Lung (tissue), 12 donors: ENCODE measurements around the gene RNF13. TPM values are rescaled to one million over a fixed set of nuclear protein-coding genes. Genes with fewer than 3 reads are reported as not detected.

ENCODE experiments used
- ATAC-seq: fragments of 200-7000 bp; cut with Tn5 transposase; one replicate; pipeline ENCODE4 v1.9.1; 2020; ENCODE audit warnings: moderate number of reproducible peaks; ENCODE audit not compliant: insufficient read depth, low FRiP score
- DNase-seq, 3 donors: peaks; one replicate each; pipeline ENCODE4 v3.0.0-alpha.2; 2013 to 2017
- H3K27ac ChIP-seq, 2 donors: one replicate each; pipeline ENCODE4 v1.5.1; 2013; ENCODE audit warnings: mild to moderate bottlenecking in 2 of 2, moderate library complexity in 2 of 2, control low read depth in 1 of 2, inconsistent platforms in 1 of 2, low read depth in 1 of 2, low read length in 1 of 2
- H3K27me3 ChIP-seq, 3 donors: one replicate each; pipeline ENCODE4 v1.5.1; 2013; ENCODE audit warnings: low read length in 2 of 3; ENCODE audit not compliant: control insufficient read depth in 3 of 3, insufficient read depth in 3 of 3
- H3K36me3 ChIP-seq, 4 donors: one replicate each; pipeline ENCODE4 v1.5.1; 2013; ENCODE audit warnings: low read length in 4 of 4, mild to moderate bottlenecking in 1 of 4, moderate library complexity in 1 of 4; ENCODE audit not compliant: control insufficient read depth in 4 of 4, insufficient read depth in 4 of 4
- H3K4me1 ChIP-seq, 5 donors: one replicate each; pipeline ENCODE4 v1.5.1; 2013; ENCODE audit warnings: low read length in 5 of 5, mild to moderate bottlenecking in 2 of 5, moderate library complexity in 1 of 5; ENCODE audit not compliant: control insufficient read depth in 5 of 5, insufficient read depth in 5 of 5
- H3K4me3 ChIP-seq: one replicate; pipeline ENCODE4 v1.5.1; 2013; ENCODE audit warnings: mild to moderate bottlenecking, control low read depth, moderate library complexity
- H3K9ac ChIP-seq, 2 donors: one replicate each; pipeline ENCODE4 v1.5.1; 2013; ENCODE audit warnings: low read length in 2 of 2, control low read depth in 1 of 2; ENCODE audit not compliant: insufficient read depth in 1 of 2
- H3K9me3 ChIP-seq, 4 donors: one replicate each; pipeline ENCODE4 v1.5.1; 2013; ENCODE audit warnings: low read length in 3 of 4, mild to moderate bottlenecking in 1 of 4, moderate library complexity in 1 of 4; ENCODE audit not compliant: control insufficient read depth in 4 of 4, insufficient read depth in 3 of 4
- CTCF ChIP-seq: IDR thresholded peaks from 2 replicates; pipeline ENCODE4 v1.5.1; 2012; ENCODE audit warnings: mild to moderate bottlenecking; ENCODE audit errors: control extremely low read depth, extremely low read depth
- WGBS, 2 donors: extraction: QIAGEN DNeasy Blood & Tissue Kit; methylation state at CpG; one replicate each; pipeline ENCODE4 v1.1.7; 2013; 5-methylcytosine and 5-hydroxymethylcytosine counted together
- polyA plus RNA-seq, 2 donors: library from polyadenylated mRNA; stranded (reverse); fragments of 200-250 nt; gene quantifications; one replicate each; pipeline ENCODE4 v1.2.1, GENCODE V29; 2013
- total RNA-seq, 2 donors: library from RNA; depleted of rRNA in 1 of 2; stranded (reverse); fragments of >200 nt in 1 of 2; gene quantifications; one replicate each; pipeline ENCODE4 v1.2.1, GENCODE V29; 2014 to 2021
- donor health status: control.
- donor health status: control.
- donor health status: Bipolar disorder and iron deficiency.
- donor health status: healthy.
- donor health status: DM: yes; HTN: yes; CAD: no.

The RNF13 gene
- total and polyA plus RNA-seq, 4 donors, result 56.2 to 170 (median 96.7) TPM

GRCh38 chr3:149955449-149955848, 142.4 kb downstream of the RNF13 start:
- no peak overlapping the region for H3K27ac ChIP-seq
- no peaks in the 10 kb centered on the region for H3K27me3 ChIP-seq
- H3K4me1 ChIP-seq, result peaks cover 0 to 6% (median 0%) of the 10 kb centered on the region in 5 donors
- no peak for TF ChIP-seq CTCF
- H3K36me3 ChIP-seq, result peaks cover 0 to 10% (median under 1%) of the 10 kb centered on the region in 4 donors
- no peaks in the 10 kb centered on the region for H3K9me3 ChIP-seq
- WGBS, 2 donors, result 92% methylated on average over 2 of the region's 2 CpGs
- H3K4me3 ChIP-seq, result no peak overlapping the region
- H3K9ac ChIP-seq, result no peak overlapping the region
- no peak for DNase-seq
- ATAC-seq, result no peak

- Histone ChIP-seq H3K4me3 (no peak overlapping the region), H3K9me3 (no peaks in the 10 kb centered on the region), H3K9ac (no peak overlapping the region), H3K36me3 (peaks cover 0 to 8% (median 2%) of the 10 kb centered on the region in 4 donors), H3K27ac (no peak overlapping the region), H3K27me3 (no peaks in the 10 kb centered on the region), H3K4me1 (peaks cover 0 to 6% (median 0%) of the 10 kb centered on the region in 5 donors)
- TF ChIP-seq CTCF, result no peak
- no peak for DNase-seq
- ATAC-seq, result no peak
- 99% methylated on average over 3 of the region's 3 CpGs for WGBS, 2 donors
Observed at GRCh38 chr3:149957361-149958125, 144.5 kb downstream of the RNF13 start.

- WGBS, 2 donors, result 85 to 90% methylated on average over 3 of the region's 3 CpGs
- Histone ChIP-seq H3K4me3 (no peak overlapping the region), H3K27me3 (no peaks in the 10 kb centered on the region), H3K9ac (no peak overlapping the region), H3K36me3 (peaks cover 0 to 8% (median 2%) of the 10 kb centered on the region in 4 donors), H3K9me3 (no peaks in the 10 kb centered on the region), H3K4me1 (peaks cover 0 to 6% (median 0%) of the 10 kb centered on the region in 5 donors), H3K27ac (no peak overlapping the region)
- ATAC-seq, result no peak
- no peak for TF ChIP-seq CTCF
- DNase-seq, result no peak
Observed at GRCh38 chr3:149958171-149958796, 145.3 kb downstream of the RNF13 start.
